Chondrocyte (in vitro differentiated cells): Measurements from ENCODE around the gene MBOAT2. TPM values are rescaled to one million over a fixed set of nuclear protein-coding genes. Genes with fewer than 3 reads are reported as not detected.
"Not testable (repeated sequence)": the region's sequence is repeated elsewhere in the genome, so short reads cannot be mapped to it uniquely, and the experiment has no call there.

ENCODE experiments used
- DNase-seq: peaks from one replicate; pipeline ENCODE4 v3.0.0; 2021; ENCODE audit warnings: mixed read lengths, low spot score
- H3K27ac Mint-ChIP-seq: one replicate; pipeline ENCODE4 v1.8.0; 2021; ENCODE audit warnings: mild to moderate bottlenecking, moderate library complexity, mixed read lengths; ENCODE audit not compliant: unreplicated experiment
- H3K27me3 Mint-ChIP-seq: 2 replicates; pipeline ENCODE4 v1.8.0; 2021; ENCODE audit warnings: low read depth, mixed read lengths
- H3K36me3 Mint-ChIP-seq: 2 replicates; pipeline ENCODE4 v1.8.0; 2021; ENCODE audit warnings: low read depth, mixed read lengths
- H3K4me1 Mint-ChIP-seq: 2 replicates; pipeline ENCODE4 v1.8.0; 2021; ENCODE audit warnings: low read depth, mild to moderate bottlenecking, mixed read lengths
- H3K4me3 Mint-ChIP-seq: one replicate; pipeline ENCODE4 v1.8.0; 2021; ENCODE audit warnings: mild to moderate bottlenecking, moderate library complexity, mixed read lengths; ENCODE audit not compliant: unreplicated experiment
- H3K9me3 Mint-ChIP-seq: 2 replicates; pipeline ENCODE4 v1.8.0; 2021; ENCODE audit warnings: low read depth, mixed read lengths
- total RNA-seq: library from RNA; stranded (reverse); gene quantifications from 3 replicates; pipeline ENCODE4 v1.2.1, GENCODE V29; 2021
- TF ChIP-seq, protein P1 (sequence below): fragments of 200-600 bp; sonication (generic); IDR thresholded peaks from 2 replicates; pipeline ENCODE4 v1.5.0; 2021; ENCODE audit warnings: antibody characterized with exemption, mild to moderate bottlenecking, moderate library complexity

MBOAT2 gene
- total RNA-seq, 1 donor from 2014 or later = 40.2 TPM

DNA sequence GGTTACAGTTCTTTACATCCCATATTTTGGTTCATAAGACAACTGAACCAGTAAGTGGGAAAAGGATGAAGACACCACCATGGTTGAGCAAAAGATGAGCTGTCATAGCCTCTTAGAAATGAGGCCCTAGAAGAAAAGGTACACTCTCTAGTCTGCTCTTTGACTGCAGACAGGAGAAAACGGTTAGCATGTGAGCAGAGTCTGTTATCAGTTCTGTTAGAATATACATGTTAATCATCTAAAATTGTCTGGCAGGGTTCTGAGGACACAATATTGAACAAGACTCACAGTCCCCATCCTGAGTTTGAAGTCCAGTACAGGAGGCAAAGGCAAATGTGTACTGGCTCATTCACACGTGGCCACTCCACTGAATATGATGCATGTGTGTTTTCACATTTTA, 78.1 kb downstream of the MBOAT2 start:
- H3K9me3 Mint-ChIP-seq = no peaks in the 10 kb centered on the region
- no peaks in the 10 kb centered on the region for H3K27me3 Mint-ChIP-seq
- H3K4me3 Mint-ChIP-seq = no peak overlapping the region
- TF ChIP-seq, protein P1, sequence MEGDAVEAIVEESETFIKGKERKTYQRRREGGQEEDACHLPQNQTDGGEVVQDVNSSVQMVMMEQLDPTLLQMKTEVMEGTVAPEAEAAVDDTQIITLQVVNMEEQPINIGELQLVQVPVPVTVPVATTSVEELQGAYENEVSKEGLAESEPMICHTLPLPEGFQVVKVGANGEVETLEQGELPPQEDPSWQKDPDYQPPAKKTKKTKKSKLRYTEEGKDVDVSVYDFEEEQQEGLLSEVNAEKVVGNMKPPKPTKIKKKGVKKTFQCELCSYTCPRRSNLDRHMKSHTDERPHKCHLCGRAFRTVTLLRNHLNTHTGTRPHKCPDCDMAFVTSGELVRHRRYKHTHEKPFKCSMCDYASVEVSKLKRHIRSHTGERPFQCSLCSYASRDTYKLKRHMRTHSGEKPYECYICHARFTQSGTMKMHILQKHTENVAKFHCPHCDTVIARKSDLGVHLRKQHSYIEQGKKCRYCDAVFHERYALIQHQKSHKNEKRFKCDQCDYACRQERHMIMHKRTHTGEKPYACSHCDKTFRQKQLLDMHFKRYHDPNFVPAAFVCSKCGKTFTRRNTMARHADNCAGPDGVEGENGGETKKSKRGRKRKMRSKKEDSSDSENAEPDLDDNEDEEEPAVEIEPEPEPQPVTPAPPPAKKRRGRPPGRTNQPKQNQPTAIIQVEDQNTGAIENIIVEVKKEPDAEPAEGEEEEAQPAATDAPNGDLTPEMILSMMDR = no peak
- peaks cover 2% of the 10 kb centered on the region for H3K36me3 Mint-ChIP-seq
- H3K27ac Mint-ChIP-seq = no peak overlapping the region
- no peak for DNase-seq
- H3K4me1 Mint-ChIP-seq = peaks cover 3% of the 10 kb centered on the region

DNA sequence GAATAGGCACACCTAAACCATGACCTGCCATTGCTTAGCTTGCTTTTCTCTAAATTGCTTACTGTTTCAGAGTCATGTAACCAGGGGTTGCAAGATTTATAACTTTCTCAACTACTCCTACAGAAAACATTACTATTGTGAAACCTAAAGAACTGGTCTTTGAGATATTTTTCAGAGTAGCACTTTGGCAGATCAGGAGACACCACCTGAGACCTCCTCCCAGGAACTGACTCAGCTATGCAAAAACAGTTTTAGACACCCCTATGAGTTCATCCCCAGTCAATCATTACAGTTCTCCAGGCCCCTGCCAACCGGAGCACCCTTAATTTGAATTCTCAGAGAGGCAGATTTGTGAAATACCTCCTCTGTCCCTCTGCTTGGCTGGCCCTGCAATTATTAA, 80.3 kb downstream of the MBOAT2 start:
- Mint-ChIP-seq H3K36me3 (peaks cover 2% of the 10 kb centered on the region), H3K27ac (no peak overlapping the region), H3K9me3 (no peaks in the 10 kb centered on the region), H3K4me1 (peaks cover 3% of the 10 kb centered on the region), H3K27me3 (no peaks in the 10 kb centered on the region), H3K4me3 (no peak overlapping the region)
- TF ChIP-seq, protein P1 = no peak
- DNase-seq = no peak

- Mint-ChIP-seq H3K36me3 (peaks cover under 1% of the 10 kb centered on the region), H3K27me3 (no peaks in the 10 kb centered on the region), H3K4me3 (no peak overlapping the region), H3K4me1 (peaks cover 9% of the 10 kb centered on the region), H3K27ac (no peak overlapping the region), H3K9me3 (no peaks in the 10 kb centered on the region)
- no peak for DNase-seq
- TF ChIP-seq, protein P1 = no peak
Observed at GRCh38 chr2:8922431-8922830, 81.1 kb downstream of the MBOAT2 start.

- H3K27me3 Mint-ChIP-seq = no peaks in the 10 kb centered on the region
- no peak for DNase-seq
- TF ChIP-seq, protein P1 = no peak
- H3K4me1 Mint-ChIP-seq = peaks cover 9% of the 10 kb centered on the region
- no peak overlapping the region for H3K27ac Mint-ChIP-seq
- H3K4me3 Mint-ChIP-seq = no peak overlapping the region
- peaks cover 4% of the 10 kb centered on the region for H3K36me3 Mint-ChIP-seq
- peaks cover 6% of the 10 kb centered on the region for H3K9me3 Mint-ChIP-seq
Observed at GRCh38 chr2:8918412-8918811, 85.1 kb downstream of the MBOAT2 start.

- peaks cover 6% of the 10 kb centered on the region for H3K4me1 Mint-ChIP-seq
- peaks cover 9% of the 10 kb centered on the region for H3K36me3 Mint-ChIP-seq
- no peak overlapping the region for H3K27ac Mint-ChIP-seq
- no peaks in the 10 kb centered on the region for H3K27me3 Mint-ChIP-seq
- no peak for DNase-seq
- peaks cover 31% of the 10 kb centered on the region for H3K9me3 Mint-ChIP-seq
- H3K4me3 Mint-ChIP-seq = no peak overlapping the region
- TF ChIP-seq, protein P1 = no peak
Observed at GRCh38 chr2:8915941-8916340, 87.5 kb downstream of the MBOAT2 start.

- not testable (repeated sequence) for DNase-seq, H3K4me1 Mint-ChIP-seq
- H3K36me3 Mint-ChIP-seq = peaks cover 13% of the 10 kb centered on the region
Observed at GRCh38 chr2:8913767-8914166, 89.7 kb downstream of the MBOAT2 start.

More at GRCh38 chr2:8913767-8914166, 89.7 kb downstream of the MBOAT2 start:
- H3K27ac Mint-ChIP-seq, H3K4me3 Mint-ChIP-seq, H3K27me3 Mint-ChIP-seq: not testable (repeated sequence)
- H3K9me3 Mint-ChIP-seq = peaks cover 35% of the 10 kb centered on the region
